GM21526 (cell line): Measurements from ENCODE around the gene PER1.

Experiments used
- ATAC-seq: cut with Tn5 transposase; IDR thresholded peaks from one replicate; pipeline ENCODE4 v1.9.1; 2021; ENCODE audit warnings: moderate library complexity; ENCODE audit not compliant: unreplicated experiment, low FRiP score

The PER1 gene

GRCh38 chr17:8105957-8106398 is 46.2 kb downstream of the PER1 start:
- no peak for ATAC-seq

GRCh38 chr17:8104911-8105310 is 47.3 kb downstream of the PER1 start:
- no peak for ATAC-seq

GRCh38 chr17:8103549-8103948 is 48.7 kb downstream of the PER1 start:
- no peak for ATAC-seq

- no peak for ATAC-seq
These were observed 50.5 kb downstream of the PER1 start for GRCh38 chr17:8101721-8102120.

DNA sequence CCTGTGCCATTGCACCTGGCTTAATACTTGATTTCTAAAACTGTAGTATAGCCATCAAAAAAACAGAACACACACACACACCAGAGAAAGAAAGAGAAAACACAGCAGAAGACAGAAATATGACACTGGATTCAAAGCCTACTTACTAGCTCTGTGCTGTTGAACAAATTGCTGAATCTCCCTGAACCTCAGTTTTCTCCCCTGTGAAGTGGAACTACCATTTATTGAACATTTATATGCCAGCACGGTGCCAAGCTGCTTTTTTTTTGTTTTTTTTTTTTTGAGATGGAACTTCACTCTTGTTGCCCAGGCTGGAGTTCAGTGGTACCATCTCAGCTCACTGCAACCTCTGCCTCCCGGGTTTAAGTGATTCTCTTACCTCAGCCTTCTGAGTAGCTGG is 51.4 kb downstream of the PER1 start:
- no peak for ATAC-seq

GRCh38 chr17:8100111-8100510 is 52.1 kb downstream of the PER1 start:
- no peak for ATAC-seq

DNA sequence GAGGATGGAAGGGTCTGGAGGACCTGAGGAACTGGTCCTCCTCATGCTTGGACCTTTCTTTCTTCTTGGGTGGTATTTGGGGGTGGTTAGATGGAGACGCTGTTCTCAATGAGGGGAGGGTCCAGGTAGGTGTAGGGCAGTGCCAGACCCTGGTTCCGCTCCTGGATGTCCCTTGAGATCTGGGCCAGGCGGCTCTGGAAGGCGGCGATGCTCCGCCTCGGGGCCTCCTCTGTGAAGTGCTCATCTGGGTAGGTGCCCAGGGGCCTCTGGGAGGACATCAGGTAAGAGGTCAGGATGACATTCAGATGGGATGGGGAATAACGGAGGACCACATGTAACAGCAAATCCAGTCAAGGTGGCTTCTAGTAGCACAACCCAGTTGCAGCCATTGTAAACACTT is 55.7 kb downstream of the PER1 start:
- ATAC-seq: no peak

GRCh38 chr17:8095361-8095760 is 56.8 kb downstream of the PER1 start:
- ATAC-seq: no peak

- ATAC-seq: no peak
These were observed 61.0 kb downstream of the PER1 start for GRCh38 chr17:8091033-8091687.
